HG02678 (cell line): ENCODE results near the gene SRM.
A peak's percentile ranks its signal among the peaks of the same experiment; 100 is the strongest.
"Not testable (repeated sequence)": the region's sequence is repeated elsewhere in the genome, so short reads cannot be mapped to it uniquely, and the experiment has no call there.

Source experiments
- ATAC-seq: cut with Tn5 transposase; IDR thresholded peaks from one replicate; pipeline ENCODE4 v1.9.1; 2021; ENCODE audit warnings: mild to moderate bottlenecking, moderate library complexity; ENCODE audit not compliant: unreplicated experiment

SRM gene

DNA sequence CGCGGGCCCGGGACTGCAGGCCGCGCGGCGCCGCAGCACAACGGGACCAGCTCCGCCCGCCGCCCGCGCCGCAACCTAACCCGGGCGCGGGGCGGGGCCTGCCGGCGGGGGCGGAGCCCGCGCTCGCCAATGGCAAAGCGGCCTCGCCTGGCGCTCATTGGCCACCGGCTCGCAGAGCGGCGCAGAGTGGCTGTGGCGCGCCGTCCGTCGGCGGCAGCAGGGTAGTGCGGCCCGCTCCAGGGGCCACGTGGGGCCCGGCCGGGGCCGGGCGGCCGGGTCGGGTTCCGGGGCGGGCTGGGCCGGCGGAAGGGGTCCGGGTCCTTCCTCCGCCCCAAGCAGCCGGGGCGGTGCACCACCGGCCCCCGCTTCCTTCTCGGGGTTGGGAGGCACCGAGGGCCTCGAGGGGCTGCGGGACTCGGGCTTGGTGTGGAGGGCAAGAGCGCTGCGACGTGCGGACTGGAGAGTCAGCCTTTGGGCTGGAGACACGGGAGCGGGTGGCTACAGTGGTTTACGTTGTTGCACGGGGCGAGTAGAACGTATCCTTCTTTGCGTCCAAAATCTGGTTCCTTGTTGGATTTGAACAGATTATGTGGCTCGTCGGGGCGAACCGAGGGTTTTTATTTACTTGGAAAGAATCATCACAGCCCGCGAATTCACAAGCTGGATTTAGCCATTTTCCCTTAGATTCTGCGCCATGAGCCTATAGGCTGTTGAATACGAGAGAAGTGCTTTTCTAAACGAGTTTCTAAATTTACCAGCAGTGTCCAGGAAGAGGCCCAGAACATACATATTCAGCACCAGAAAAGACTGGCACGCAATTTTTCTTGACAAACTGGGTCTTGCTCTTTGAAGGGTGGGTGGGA lies at the start of gene SRM:
Gene SRM, minus strand, starts transcription at position 51 of the 863 bp plus-strand sequence. CDS start 75 bp downstream, outside the sequence.
- peak; percentile 87 for ATAC-seq

DNA sequence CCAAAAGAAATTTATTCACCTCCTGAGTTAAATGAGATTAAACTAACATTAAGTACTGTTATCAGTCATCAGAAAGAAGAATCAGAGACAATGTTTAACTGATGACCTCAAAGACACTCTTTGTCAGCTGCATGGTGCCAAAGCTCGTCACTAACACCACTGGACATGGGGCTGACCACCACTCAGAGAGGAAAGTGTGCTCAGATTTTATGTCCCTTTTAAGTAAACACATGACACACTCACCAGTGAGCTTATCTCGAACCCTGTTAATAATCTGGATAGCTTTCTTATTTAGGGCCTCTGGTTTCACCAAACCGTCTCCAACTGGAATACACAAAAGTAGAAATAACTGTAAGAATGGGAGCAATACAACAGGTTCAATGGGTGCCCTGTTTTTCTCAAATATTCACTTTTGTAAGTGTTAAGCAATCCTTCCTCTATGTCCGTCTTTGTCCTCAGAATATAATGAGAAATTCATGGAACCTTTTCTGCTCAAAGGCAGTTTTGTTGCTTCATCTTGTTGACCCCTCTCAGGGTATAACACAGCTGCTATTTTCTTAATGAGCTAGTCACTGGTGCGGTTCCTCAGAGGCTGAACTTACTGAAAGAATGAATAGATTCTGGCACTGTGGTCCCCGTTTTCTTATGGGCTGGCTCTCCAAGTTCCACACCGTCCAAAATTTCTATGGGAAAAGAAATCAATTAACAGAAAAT lies 49.4 kb upstream of the SRM start:
- ATAC-seq = no peak

DNA sequence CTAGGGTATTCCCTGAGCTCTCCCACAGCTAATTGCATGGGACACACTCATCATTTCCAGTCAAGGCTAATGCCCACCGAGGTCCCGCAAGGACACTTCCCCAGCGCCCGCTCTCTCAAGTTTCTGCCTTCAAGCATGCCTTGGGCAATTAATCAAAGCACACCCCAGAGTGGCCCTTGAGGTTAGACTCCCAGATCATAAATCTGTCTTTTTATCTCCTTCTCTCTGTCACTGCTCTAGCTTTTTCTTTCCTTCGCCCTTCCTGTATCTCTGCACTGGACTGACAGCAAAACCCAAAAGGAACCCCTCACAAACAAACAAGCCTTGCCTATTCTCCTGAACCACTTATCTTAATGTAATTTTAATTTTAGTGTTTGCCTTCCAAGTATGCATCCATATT lies 47.8 kb upstream of the SRM start:
- no peak for ATAC-seq

DNA sequence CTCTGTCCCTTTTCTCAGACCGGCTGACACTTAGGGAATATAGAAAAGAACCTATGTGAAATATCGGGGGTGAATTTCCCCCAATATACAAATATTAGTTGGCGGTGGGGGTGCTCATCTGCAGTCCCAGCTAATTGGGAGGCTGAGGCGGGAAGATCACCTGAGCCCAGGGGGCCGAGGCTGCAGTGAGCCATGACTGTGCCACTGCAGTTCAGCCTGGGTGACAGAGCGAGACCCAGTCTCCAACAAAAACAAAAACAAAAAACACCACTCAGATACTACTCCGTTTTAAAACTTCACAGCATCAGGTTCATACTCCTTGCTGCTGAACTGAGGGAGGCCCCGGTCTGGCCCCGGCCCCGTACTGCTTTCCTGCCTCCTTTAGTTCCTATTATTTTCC lies 45.8 kb upstream of the SRM start:
- no peak for ATAC-seq

DNA sequence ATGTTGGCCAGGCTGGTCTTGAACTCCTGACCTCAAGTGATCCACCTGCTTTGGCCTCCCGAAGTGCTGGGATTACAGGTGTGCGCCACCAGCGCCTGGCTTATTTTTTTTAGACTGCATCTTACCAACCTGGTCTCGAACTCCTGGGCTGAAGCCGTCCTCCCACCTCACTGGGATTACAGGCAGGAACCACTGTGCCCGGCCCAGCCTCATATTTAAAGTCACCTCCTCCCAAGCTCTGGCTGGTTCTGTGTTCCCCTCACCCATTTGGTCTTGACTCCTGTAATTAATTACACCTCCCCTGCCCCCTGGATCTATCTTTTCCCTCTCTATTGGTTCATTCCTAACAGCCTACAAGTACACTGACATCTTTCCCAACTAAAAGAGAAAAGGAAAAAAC lies 41.5 kb upstream of the SRM start:
- no peak for ATAC-seq

DNA sequence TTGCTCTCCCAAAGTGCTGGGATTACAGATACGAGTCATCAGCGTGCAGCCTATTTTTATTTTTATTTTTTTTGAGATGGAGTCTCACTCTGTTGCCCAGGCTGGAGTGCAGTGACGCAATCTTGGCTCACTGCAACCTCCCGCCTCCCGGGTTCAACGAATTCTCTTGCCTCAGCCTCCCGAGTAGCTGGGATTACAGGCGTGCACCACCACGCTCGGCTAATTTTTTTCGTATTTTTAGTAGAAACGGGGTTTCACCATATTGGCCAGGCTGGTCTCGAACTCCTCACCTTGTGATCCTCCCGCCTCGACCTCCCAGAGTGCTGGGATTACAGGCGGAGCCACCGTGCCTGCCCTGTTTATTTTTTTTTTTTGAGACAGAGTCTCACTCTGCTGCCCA lies 41.0 kb upstream of the SRM start:
- ATAC-seq = not testable (repeated sequence)

DNA sequence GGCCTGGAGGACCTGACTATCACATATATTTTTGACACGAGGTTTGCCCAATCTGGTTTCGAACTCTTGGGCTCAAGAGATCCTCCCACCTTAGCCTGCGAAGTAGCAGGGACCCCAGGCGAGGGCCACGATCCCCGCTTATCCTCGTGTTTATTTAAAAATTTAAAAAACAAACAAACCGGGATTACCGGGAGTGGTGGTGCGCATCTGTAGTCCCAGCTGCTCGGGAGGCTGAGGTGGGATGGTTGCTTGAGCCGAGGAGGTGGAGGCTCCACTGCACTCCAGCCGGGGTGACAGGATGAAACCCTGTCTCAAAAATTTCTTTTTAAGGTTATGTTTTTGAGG lies 40.3 kb upstream of the SRM start:
- ATAC-seq = no peak

DNA sequence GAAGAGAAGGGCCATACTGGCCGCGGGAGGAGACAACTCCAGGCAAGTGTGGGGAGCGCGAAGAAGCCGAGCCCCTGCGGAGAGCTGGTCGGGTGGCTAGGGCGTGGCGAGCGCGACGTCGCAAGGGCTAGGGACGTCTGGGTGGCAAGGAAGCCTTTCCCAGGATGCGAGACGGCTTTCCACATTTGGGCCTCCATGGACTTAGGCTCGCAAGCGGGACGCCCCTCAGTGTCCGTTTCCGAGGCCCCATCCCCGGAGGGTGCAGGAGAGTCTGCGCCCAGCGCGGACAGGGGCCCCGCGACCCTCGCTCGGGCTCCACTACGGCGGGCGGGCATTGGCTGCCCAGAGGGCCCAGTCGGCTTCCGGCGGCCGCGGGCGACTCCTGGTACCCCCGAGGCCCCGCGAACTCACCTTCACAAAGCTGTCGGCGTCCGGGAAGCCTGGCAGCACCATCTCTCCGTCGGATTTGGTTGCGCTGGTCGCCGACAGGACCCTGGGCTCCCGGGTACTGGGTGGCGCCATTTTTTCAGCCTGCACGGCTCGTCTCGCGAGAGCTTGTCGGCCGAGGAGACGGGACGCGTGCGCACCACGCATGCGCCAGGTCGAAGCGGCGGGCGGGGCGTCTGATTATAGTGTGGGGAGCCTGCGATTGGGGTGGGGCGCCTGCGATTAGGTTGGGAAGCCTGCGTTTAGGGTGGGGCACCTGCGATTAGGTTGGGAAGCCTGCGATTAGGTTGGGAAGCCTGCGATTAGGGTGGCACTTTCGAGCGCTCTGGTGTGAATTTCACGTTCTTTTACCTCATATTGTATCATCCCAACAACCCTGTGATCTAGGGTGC lies 39.7 kb upstream of the SRM start, which contains the start of gene EXOSC10:
Gene EXOSC10, minus strand, starts transcription at position 560 of the 839 bp plus-strand sequence. Its CDS starts 38 bp downstream, at position 522.
- ATAC-seq = peak; percentile 92

DNA sequence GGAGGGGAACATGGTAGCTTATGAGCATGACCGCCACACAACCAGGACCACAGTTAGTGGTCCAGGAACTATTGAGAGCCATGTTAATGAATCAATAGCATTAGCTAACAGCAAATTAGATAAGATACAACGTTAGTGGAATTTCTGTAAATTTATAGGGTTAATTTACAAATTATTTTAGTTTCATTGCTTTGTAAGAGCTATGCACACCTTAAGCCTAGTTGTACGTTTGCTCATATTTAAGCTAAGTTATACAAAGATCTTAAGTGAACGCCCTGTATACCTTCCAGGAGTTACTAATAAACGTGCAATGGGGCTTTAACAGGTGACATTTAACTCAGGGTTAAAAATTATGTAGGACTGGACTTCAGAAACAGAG lies 39.1 kb upstream of the SRM start:
- ATAC-seq = no peak

DNA sequence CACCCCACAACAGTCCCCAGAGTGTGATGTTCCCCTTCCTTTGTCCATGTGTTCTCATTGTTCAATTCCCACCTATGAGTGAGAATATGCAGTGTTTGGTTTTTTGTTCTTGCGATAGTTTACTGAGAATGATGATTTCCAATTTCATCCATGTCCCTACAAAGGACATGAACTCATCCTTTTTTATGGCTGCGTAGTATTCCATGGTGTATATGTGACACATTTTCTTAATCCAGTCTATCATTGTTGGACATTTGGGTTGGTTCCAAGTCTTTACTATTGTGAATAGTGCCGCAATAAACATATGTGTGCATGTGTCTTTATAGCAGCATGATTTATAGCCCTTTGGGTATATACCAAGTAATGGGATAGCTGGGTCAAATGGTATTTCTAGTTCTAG lies 24.0 kb upstream of the SRM start:
- ATAC-seq = not testable (repeated sequence)

DNA sequence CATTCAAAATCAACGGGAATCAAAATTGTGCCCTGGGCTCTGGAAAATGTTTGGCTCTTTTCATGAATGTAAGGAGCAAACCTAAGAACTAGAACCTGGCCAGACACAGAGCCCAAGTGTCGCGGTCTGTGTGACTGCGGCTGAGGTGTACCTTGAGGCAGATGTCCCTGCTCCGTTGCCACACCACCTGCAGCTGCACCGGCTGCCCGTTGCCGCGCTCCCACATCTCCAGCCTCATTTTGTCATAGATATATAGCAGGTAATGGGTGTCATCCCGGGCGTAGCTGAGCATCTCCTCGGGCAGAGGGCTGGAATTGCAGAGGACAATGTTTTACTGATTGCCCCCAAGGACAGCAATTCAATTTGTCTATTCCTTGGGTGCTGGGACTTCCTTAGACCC lies 21.1 kb upstream of the SRM start:
- ATAC-seq = no peak

DNA sequence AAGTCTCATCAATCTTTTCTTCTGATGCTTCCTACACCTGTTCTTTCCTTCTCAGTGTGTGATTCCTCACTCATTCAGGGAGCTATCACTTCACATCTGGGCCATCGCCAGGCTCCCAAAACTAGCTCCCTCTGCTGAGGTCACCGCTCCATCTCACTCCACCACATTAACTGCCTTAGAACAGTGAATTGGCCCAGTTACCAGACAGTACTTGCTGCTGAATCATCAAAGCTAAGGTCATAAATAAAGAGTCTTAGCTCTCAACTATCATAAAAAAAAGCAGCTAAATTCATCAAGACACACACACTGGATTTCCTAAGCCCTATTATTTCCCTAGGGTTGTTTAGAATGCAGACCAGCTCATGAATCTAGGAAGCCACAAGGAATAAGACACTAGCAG lies 18.8 kb upstream of the SRM start:
- ATAC-seq = no peak

DNA sequence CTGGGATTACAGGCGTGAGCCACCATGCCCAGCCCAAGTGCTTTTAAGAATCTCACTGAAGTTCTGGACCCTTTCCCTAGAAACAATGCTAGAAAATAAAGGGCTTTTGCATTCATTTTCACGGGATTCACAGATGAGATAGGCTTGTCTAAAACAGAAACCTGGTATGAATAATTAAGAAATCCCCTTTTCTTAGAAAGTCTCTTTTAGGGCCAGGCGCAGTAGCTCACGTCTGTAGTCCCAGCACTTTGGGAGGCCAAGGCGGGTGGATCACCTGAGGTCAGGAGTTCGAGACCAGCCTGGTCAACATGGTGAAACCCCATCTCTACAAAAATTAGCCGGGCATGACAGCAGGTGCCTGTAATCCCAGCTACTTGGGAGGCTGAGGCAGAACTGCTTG lies 13.6 kb upstream of the SRM start:
- not testable (repeated sequence) for ATAC-seq

DNA sequence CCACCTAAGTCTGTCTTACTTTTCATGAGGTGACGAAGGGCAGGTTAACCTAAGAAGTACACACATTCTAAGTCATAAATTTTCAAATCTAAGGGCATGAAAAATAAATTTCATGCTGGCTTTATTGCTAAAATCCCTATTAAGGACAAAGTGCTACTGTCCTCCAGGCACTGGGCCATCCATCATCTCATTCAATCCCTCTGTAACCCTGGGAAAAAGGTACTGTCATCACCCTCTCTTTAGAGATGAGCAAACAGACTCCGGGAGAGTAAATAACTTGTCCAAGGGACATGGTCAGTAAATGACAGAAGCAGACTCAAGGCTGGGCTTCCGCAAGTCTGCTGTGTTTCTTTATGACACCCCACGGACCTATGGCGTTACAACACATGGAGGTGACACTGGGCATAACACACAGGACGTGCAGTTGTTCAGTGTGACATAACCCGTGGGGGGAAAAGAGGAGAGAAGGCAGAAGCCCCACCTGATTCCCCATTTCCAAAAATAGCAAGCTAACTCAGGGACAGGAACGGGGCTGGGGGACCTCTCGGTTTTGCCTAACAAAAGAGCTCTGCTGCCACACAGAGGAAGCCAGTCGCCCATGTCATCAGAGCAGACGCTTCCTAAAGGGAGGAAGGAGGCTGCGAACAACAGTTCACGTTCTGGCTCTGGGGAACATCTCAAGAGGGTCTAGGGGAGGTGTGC lies 12.5 kb upstream of the SRM start:
- no peak for ATAC-seq

DNA sequence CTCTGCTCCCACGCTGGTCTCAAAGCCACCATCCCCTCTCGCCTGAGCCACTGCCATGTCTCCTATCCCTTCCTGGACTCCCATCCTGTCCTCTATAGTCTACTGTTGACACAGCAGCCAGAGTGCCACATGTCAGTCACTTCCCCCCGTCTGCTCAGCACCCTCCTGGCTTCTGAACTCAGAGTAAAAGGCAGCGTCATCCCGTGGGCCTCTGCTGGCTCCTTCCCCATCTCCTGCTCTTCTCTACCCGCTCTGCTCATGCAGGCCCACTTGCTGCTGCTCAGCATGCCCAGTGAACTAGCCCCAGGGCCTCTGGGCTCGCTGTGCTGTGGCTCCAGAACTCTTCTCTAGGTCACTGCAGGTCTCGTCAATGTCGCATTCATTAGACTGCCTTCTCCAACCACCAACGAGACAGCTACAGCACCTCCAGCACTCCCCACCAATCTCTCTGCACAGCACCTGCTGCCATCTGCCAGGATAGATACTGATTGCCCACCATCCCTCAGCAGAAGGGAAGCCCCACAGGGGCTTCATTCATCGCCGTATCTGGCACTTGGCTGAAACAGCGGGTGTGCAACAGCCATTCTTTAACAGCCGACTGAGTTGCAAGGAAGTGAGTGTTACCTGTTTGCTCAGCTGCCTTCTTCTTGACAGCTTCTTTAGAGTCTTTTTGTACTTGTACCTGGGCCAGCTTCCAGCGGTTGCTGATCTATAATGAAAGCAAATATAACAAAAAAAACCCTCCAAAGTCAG lies 11.8 kb upstream of the SRM start:
- no peak for ATAC-seq

DNA sequence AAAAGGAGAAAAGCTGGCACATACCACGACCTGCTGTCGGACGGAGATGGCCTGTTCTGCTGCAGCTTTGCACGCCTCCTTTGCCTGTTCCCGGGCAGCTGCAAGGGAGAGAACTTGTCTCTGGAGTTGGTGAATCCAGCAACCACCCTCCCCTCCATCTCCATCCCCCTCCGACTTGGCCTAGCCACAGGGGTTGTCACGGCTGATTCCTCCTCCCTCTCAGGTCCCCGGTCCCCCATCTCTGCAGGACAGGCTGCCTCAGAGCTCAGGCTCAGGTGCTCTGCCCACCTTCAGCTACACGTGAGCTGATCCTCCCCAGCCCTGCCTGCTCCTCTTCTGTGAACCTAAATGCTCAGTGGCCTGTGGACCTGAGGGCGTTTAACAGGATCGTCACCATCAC lies 11.1 kb upstream of the SRM start:
- ATAC-seq = no peak

DNA sequence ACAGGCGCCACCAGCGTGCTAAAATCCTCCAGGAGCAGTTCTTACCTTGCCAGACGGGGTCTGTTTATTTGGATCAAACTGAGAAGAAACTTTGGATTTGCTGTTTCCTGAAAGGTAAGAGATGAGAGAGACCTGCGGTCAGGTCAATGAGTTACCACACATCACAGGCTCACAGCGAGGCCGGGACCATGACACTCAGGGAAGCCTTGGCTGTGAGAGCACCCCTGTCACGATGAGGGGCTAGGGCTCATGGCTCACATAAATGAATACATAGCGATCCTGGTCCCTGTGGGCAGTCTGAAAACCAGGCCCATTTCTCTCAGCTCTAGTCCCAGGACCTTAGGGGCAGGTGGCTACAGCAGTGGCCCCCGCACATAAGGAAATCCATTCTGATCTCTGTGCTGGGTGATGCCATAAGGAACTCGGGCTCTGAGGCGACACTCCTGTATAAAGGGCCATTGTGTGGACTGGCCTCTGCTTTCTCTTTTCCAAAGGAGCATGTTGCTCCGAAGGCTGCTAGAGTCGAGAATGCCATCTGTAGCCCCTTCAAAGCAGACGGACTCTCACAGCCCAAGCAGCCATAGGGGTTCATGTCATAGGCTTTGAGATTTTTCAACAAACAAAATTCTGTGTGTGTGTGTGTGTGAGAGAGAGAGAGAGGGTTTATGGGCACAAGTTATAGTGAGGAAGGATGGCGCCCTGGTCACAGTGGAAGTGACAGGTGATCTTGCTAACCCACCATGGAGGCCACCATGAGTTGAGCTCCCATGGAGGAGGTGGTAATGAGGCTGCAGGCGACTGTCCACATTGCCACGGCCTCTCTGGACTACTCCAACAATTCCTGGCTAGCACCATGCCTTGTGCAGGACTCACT lies 9.0 kb upstream of the SRM start:
- no peak for ATAC-seq

DNA sequence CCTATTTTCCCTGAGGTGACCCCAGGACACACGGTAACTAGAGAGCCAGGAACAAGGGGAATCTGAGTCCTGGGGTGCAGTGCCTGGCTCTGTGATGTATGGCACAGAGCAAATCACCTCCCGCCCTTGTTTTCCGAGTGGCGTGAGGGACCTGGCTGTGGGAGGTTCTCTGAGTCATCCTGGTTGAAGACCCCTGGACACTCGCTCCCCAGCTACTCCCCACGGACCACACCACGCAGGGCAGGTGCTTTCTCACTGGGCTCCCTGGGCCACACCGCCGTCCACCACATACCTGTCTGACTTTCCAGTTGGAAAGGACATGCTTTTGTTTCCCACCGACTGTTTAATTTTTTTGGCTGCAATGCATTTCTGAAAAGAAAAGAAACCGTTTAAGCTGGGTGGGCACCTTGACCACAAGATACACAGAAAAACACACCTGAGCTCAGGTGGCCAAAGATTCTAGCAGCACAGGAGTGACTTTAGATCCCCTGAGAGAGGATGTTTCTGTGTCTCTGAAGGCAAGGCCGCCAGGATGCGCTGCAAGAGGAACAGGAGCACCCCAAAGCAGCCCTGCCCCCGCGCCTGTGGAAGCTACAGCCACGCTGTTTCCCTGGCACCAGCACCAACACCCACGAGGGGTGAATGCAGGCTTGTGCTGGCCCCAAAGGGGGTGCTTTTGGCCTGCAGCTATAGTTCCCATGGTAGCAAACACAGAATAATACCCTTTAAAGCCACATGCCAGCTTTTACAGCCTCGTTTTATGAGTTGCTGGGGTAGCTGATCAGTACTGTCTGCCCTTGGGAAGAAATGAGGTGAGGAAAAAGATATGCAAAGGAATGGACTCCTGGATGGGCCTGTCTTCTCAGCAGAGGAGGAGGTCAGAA lies 8.1 kb upstream of the SRM start:
- no peak for ATAC-seq
